IPS-NIHi7 (cell line): Measurements from ENCODE around the gene NAA10.

Experiments used
- DNase-seq: peaks from one replicate; pipeline ENCODE4 v3.0.0; 2012; ENCODE audit warnings: mixed read lengths; ENCODE audit errors: extremely low spot score

Gene NAA10

DNA sequence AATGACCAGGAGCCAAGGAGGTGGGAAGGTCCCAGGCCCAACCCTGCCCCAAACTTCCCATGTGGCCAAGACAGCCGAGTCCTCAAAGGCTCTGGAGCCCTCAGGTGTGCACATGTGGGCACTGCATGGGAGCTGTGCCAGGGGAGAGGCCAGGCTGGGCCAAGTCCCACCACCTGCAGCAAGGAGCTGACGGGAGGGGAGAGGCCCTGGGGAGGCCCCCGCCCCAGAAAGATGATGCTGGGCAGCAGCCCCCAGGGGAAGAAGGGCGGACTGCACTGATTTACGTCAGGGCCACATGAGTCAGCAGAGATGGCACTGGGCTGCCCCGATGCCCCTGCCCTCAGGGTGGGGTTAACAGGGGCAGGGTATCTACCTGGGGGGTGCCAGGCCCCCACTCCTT lies 50.2 kb downstream of the NAA10 start:
- DNase-seq = no peak

DNA sequence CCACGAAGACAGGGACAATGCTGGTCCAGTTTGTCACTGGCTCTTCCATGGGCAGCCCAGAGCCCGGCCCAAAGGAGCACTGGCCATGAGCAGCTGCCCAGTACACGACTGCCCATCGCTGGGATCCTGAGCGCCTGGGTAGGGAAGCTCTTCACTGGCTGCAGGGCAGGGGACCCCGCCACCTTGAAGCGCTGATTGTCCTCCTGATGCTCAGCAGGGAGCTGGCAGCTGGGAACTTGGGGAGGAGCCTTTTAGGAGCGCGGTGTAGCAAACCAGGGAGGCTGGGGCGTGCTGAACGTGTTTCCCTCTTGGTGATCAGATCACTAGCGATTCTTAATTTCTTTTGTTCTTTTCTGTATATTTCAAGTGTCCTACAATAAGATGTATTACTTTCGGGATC lies 50.7 kb downstream of the NAA10 start:
- DNase-seq = no peak

DNA sequence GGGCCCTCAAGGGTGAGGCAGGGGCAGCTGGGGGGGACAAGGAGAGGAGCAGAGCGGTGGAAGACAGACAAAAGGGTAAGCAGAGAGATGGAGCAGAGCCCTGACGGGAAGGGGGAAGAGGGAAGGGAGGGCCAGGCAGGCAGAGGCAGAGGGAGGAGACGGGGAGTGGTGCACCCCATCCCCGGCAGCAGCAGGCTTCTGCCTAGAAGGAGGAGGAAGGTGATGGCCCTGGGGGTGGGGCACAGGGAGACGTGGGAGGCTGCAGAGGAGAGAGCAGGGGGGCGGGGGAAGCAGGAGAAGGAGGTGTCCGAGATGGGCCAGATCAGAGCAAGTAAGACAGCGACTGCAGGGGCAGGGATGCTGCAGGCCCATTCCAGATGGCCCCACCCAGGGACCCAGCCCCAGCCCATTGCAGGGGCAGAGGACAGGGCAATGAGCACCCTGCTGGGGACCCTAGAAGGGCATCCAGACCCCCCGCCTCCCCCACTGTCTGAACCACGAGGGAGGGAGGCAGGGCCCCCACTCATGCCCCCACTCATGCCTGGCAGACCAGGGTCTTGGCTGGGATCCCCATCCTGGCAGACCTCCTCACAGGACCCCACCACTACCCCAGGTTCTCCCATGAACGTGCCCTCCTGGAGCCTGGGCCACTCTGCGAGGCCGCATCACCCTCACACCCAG lies 51.5 kb downstream of the NAA10 start:
- no peak for DNase-seq

DNA sequence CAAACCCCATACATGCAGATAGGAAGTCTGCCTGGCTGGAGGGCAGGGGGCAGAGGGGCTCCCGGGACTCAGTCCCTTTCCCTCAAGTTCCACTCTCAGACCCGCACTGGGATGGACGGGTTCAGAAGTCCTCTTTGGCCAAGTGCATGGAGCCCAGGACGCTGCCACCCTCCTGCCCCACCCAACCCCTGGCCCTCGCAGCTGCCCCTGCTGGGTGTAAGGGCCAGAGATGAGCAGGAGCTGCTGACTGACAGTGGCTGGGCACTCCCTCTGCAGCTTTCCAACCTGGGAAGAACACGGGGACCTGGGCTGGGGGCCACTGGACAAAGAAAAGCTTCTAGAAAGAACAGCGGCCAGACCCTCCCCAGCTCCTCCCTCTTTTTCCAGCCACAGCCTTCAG lies 52.3 kb downstream of the NAA10 start:
- DNase-seq = no peak

DNA sequence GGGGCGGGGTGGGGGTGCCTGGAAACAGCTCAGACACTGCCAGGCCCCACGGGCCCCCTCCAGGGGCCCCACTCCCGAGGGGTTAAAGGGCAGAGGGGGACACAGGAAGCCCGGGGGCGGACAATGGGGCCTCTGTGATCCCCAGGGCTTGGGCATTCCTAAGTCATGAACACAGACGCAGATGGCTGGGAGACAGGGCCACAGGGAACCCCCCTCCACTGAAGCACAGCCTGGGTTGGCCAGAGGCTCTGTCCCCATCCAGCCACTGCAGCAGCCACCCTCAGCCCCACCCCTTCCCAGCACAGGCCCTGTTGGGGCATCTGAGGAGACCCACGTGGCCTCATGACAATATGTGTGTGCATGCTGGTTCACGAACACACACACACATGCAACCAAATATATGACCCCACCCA lies 52.7 kb downstream of the NAA10 start:
- no peak for DNase-seq

DNA sequence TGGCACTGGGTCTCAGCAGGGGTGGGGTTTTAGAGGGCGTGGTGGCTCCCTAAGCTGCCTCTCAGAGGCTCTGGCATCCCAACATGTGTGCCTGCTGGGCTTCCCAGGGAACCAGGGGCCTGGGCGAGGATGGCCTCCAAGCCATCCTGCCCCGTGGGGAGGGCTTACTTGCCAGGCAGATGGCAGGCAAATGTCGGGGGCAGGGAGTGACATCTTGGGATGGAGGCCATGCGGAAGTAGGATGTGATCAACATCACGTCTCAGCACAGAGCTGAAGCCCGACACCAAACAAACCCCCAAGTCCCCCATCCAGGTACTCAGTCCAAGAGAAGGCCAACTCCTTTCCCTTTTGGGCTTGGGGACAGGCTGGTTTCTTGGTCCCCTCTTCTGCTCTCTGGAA lies 53.6 kb downstream of the NAA10 start:
- DNase-seq = no peak

DNA sequence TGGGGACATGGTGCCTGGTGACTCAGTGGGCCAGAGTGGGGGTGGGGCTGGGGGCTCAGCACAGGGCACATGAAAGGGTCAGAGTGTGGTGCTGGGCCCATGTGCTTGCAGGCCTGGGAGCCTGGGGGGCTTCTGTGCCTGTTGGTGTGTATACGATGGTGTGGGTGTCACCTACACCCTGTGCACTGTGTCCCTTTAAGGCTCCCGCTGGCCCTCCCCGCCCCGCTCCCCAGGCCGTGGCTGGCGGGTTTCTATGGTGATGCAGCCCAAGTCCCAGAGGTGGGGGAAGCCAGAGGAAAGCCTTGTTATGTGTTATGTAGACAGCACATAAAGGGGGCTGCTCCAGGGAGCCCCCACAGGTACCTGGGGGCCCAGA lies 54.4 kb downstream of the NAA10 start:
- no peak for DNase-seq

DNA sequence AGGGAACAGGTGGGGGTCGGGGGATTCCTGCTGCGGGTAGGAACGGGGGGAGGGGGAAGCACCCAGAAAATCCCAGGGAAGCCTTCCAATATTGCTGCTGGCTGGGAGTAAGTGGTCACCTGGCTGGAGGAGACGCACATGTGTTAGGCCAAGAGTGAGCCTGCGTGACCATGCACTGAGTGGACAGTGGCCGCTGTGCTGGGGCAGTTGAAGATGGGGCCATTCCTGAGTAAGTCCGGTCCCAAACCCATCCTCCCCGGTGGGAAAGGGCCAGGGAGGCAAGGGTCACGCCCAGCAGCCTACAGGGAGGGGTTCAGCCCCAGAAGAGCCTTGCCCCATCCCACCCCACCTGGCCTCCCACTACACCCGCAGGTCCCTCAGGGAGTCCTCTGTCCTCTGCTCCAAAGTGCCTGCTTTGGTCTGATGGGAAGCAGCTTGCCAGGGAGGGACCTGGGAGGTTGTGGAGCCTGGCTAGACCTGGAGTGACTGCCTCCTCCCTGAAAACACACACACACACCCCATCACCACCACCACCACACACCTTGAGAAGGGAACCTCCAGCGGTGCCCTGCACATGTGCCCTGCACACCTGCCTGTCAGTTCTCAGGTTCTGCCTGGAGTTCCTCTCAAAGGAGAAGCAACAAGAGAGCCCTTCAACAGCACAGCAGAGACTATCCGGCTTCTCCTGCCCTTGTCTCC lies 54.9 kb downstream of the NAA10 start:
- DNase-seq = no peak
